Mesendoderm (in vitro differentiated cells): ENCODE measurements around the gene WDR43.

Experiments
- DNase-seq: peaks from one replicate; pipeline ENCODE4 v3.0.0; 2013
- H2AK5ac ChIP-seq: 2 replicates; pipeline ENCODE4 v1.6.1; 2013; ENCODE audit warnings: low read length, inconsistent platforms
- H2BK120ac ChIP-seq: 2 replicates; pipeline ENCODE4 v1.6.1; 2013; ENCODE audit warnings: low read depth, mild to moderate bottlenecking, low read length, moderate library complexity, mixed read lengths
- H2BK15ac ChIP-seq: replicated peaks from 2 replicates; pipeline ENCODE4 v1.6.1; 2013; ENCODE audit warnings: low read depth, mild to moderate bottlenecking, moderate library complexity
- H2BK5ac ChIP-seq: 2 replicates; pipeline ENCODE4 v1.6.1; 2013; ENCODE audit warnings: low read length, inconsistent platforms
- H3K18ac ChIP-seq: 2 replicates; pipeline ENCODE4 v1.6.1; 2013; ENCODE audit warnings: mild to moderate bottlenecking, low read length, mixed read lengths
- H3K23ac ChIP-seq: one replicate; pipeline ENCODE4 v1.6.1; 2013; ENCODE audit warnings: low read length
- H3K27ac ChIP-seq: 2 replicates; pipeline ENCODE4 v1.5.1; 2013; ENCODE audit warnings: low read depth, mild to moderate bottlenecking, inconsistent platforms, low read length, moderate library complexity
- H3K27me3 ChIP-seq: 2 replicates; pipeline ENCODE4 v1.6.1; 2013; ENCODE audit warnings: low read length, control low read depth, mild to moderate bottlenecking, inconsistent platforms; ENCODE audit not compliant: insufficient read depth, poor library complexity
- H3K36me3 ChIP-seq: 2 replicates; pipeline ENCODE4 v1.6.1; 2013; ENCODE audit warnings: low read length, inconsistent platforms; ENCODE audit not compliant: control insufficient read depth, insufficient read depth
- H3K4ac ChIP-seq: one replicate; pipeline ENCODE4 v1.6.1; 2013; ENCODE audit warnings: low read depth, mild to moderate bottlenecking, low read length, moderate library complexity
- H3K4me1 ChIP-seq: 2 replicates; pipeline ENCODE4 v1.6.1; 2013; ENCODE audit warnings: low read depth, low read length, inconsistent platforms; ENCODE audit not compliant: control insufficient read depth
- H3K4me2 ChIP-seq: 2 replicates; pipeline ENCODE4 v1.6.1; 2013; ENCODE audit warnings: low read length
- H3K4me3 ChIP-seq: 2 replicates; pipeline ENCODE4 v1.5.1; 2013; ENCODE audit warnings: mild to moderate bottlenecking, low read length
- H3K56ac ChIP-seq: one replicate; pipeline ENCODE4 v1.6.1; 2013; ENCODE audit warnings: low read length
- H3K79me1 ChIP-seq: 2 replicates; pipeline ENCODE4 v1.6.1; 2013; ENCODE audit warnings: low read length, inconsistent platforms
- H3K79me2 ChIP-seq: 2 replicates; pipeline ENCODE4 v1.6.1; 2013; ENCODE audit warnings: mild to moderate bottlenecking, low read length; ENCODE audit not compliant: control insufficient read depth, insufficient read depth
- H3K9ac ChIP-seq: 2 replicates; pipeline ENCODE4 v1.6.1; 2013; ENCODE audit warnings: low read length, inconsistent platforms
- H4K5ac ChIP-seq: one replicate; pipeline ENCODE4 v1.6.1; 2013; ENCODE audit warnings: low read length
- H4K8ac ChIP-seq: one replicate; pipeline ENCODE4 v1.6.1; 2013; ENCODE audit warnings: low read depth, mild to moderate bottlenecking, control low read depth, low read length, moderate library complexity
- WGBS: extraction: QIAGEN DNeasy Blood & Tissue Kit; methylation state at CpG from one replicate; pipeline ENCODE4 v1.1.7; 2013; ENCODE audit warnings: low lambda C conversion rate, missing lambda C conversion rate; ENCODE audit not compliant: insufficient coverage; ENCODE audit errors: extremely low coverage; 5-methylcytosine and 5-hydroxymethylcytosine counted together

WDR43 gene

DNA sequence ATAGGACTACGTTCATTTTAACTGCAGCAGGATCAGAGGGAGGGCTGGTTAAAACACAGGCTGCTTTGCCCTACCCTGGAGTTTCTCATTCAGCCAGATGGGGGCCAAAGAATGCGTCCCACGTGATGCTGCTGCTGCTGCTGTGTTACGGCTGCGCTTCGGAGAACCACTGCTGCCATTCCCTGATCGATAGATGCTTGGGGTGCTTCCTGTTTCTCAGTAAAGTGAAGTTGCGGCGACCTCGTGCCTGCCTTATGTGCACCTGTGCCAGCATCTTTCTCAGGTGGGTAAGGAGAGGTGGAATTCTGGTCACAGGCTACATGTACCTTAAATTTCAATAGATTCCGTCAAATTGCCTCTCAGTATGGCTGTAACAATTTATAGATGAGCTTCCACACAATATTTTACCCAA lies 62.0 kb downstream of the WDR43 start:
- Histone ChIP-seq H3K9ac (no peak overlapping the region), H3K4ac (no peak overlapping the region), H2AK5ac (no peak overlapping the region), H3K4me3 (no peak overlapping the region), H4K8ac (no peak overlapping the region), H3K79me2 (no peaks in the 10 kb centered on the region), H3K56ac (no peak overlapping the region), H3K23ac (no peak overlapping the region), H3K4me2 (peak overlapping the region; percentile 52), H2BK120ac (no peak overlapping the region), H4K5ac (no peak overlapping the region), H3K36me3 (no peaks in the 10 kb centered on the region), H3K27ac (no peak overlapping the region), H3K18ac (no peak overlapping the region), H3K79me1 (no peaks in the 10 kb centered on the region), H3K4me1 (no peaks in the 10 kb centered on the region), H2BK5ac (no peak overlapping the region), H3K27me3 (no peaks in the 10 kb centered on the region), H2BK15ac (no peak overlapping the region)
- no CpG with 5 or more reads among the region's 11 CpGs for WGBS
- peak; percentile 88 for DNase-seq

DNA sequence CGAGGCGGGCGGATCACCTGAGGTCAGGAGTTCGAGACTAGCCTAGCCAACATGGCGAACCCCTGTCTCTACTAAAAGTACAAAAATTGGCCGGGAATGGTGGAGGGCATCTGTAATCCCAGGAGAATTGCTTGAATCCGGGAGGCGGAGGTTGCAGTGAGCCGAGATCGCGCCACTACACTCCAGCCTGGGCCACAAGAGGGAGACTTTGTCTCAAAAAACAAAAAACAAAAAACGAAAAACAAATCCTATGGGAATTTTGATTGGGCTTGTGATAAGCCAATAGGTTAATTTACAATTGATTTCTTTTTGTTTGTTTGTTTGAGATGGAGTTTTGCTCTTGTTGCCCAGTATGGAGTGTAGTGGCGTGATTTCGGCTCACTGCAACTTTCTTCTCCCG lies 62.4 kb downstream of the WDR43 start:
- Histone ChIP-seq H3K9ac (no peak overlapping the region), H4K5ac (no peak overlapping the region), H4K8ac (no peak overlapping the region), H2BK15ac (no peak overlapping the region), H2BK5ac (no peak overlapping the region), H3K27ac (no peak overlapping the region), H3K56ac (no peak overlapping the region), H2AK5ac (no peak overlapping the region), H3K36me3 (no peaks in the 10 kb centered on the region), H2BK120ac (no peak overlapping the region), H3K27me3 (no peaks in the 10 kb centered on the region), H3K4me1 (no peaks in the 10 kb centered on the region), H3K79me1 (no peaks in the 10 kb centered on the region), H3K4me3 (no peak overlapping the region), H3K23ac (no peak overlapping the region), H3K4ac (no peak overlapping the region), H3K18ac (no peak overlapping the region), H3K4me2 (no peak overlapping the region), H3K79me2 (no peaks in the 10 kb centered on the region)
- DNase-seq: peak; percentile 57
- whole genome bisulfite sequencing: no CpG with 5 or more reads among the region's 15 CpGs

DNA sequence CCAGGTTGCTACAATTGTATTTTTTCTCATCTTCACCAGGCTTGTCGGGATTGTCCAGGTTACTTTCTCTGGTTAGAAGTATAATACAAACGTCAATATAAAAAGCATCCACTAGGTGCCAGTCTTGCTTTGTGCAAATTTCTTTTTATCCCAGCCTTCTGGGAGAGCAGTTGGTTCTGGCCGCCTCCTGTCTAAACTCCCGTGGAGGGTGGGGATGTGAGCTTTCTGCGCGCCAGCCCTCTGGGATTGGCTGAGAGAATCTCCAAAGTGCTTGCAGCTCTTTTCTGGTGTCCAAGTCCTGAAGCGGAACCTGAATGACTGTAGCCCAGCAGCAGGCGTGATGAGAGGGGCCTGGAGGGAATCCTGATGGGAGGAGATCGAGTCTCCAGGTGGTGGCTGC lies 64.2 kb downstream of the WDR43 start:
- no peak overlapping the region for H3K27ac ChIP-seq
- H3K4ac ChIP-seq: no peak overlapping the region
- no peaks in the 10 kb centered on the region for H3K79me1 ChIP-seq
- peak; percentile 85 for DNase-seq
- H3K27me3 ChIP-seq: no peaks in the 10 kb centered on the region
- H3K18ac ChIP-seq: no peak overlapping the region
- no peaks in the 10 kb centered on the region for H3K36me3 ChIP-seq
- H3K56ac ChIP-seq: peak overlapping the region; percentile 46
- no CpG with 5 or more reads among the region's 9 CpGs for WGBS
- H3K23ac ChIP-seq: no peak overlapping the region
- H3K79me2 ChIP-seq: no peaks in the 10 kb centered on the region
- H3K4me3 ChIP-seq: no peak overlapping the region
- no peak overlapping the region for H3K9ac ChIP-seq
- no peak overlapping the region for H4K8ac ChIP-seq
- H2AK5ac ChIP-seq: no peak overlapping the region
- H2BK120ac ChIP-seq: no peak overlapping the region
- no peak overlapping the region for H2BK15ac ChIP-seq
- H4K5ac ChIP-seq: no peak overlapping the region
- H3K4me2 ChIP-seq: no peak overlapping the region
- no peaks in the 10 kb centered on the region for H3K4me1 ChIP-seq
- H2BK5ac ChIP-seq: no peak overlapping the region

DNA sequence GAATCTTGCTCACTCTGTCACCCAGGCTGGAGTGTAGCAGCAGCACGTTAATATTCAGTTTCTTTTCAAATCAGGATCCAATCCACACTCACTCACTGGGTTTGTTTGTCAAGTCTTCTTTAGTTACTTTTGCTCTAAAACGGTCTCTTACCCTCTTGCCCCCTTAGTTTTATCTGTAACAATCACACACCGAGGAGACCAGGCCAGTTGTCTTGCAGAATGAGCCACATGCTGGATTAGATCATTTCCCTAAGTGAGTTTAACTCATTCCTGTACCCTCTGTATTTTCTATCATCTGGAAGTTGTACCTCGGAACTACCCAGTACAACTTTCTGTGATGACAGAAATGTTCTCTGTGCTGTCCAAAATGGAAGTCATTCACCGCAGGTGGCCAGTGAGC lies 65.9 kb downstream of the WDR43 start:
- Histone ChIP-seq H4K8ac (no peak overlapping the region), H3K27me3 (no peaks in the 10 kb centered on the region), H3K9ac (no peak overlapping the region), H4K5ac (no peak overlapping the region), H3K36me3 (no peaks in the 10 kb centered on the region), H2BK120ac (no peak overlapping the region), H3K23ac (no peak overlapping the region), H3K4me1 (no peaks in the 10 kb centered on the region), H3K4me3 (no peak overlapping the region), H3K4me2 (no peak overlapping the region), H3K4ac (no peak overlapping the region), H3K18ac (no peak overlapping the region), H3K79me2 (no peaks in the 10 kb centered on the region), H3K79me1 (no peaks in the 10 kb centered on the region), H3K27ac (no peak overlapping the region), H3K56ac (no peak overlapping the region), H2BK5ac (no peak overlapping the region), H2AK5ac (no peak overlapping the region), H2BK15ac (no peak overlapping the region)
- no peak for DNase-seq
- no CpG with 5 or more reads among the region's 5 CpGs for WGBS

DNA sequence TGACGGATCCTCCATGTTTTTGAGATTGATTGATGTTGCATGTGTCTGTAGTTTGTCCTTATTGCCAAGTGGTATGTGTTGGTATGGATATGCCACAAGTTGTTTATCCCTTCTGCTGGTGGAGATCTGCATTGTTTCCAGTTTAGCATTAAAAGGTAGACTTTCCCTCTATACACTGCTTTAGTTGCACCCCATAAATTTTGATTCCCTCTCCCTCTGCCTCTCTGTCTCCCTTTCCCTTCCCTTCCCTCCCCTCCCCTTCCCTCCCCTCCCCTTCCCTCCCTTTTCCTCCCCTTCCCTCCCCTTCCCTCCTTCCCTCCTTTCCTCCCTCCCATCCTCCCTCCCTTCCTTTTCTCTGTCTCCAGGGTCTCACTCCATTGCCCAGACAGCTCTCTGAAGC lies 68.0 kb downstream of the WDR43 start:
- no peak overlapping the region for H3K56ac ChIP-seq
- WGBS: no CpG with 5 or more reads among the region's 1 CpG

DNA sequence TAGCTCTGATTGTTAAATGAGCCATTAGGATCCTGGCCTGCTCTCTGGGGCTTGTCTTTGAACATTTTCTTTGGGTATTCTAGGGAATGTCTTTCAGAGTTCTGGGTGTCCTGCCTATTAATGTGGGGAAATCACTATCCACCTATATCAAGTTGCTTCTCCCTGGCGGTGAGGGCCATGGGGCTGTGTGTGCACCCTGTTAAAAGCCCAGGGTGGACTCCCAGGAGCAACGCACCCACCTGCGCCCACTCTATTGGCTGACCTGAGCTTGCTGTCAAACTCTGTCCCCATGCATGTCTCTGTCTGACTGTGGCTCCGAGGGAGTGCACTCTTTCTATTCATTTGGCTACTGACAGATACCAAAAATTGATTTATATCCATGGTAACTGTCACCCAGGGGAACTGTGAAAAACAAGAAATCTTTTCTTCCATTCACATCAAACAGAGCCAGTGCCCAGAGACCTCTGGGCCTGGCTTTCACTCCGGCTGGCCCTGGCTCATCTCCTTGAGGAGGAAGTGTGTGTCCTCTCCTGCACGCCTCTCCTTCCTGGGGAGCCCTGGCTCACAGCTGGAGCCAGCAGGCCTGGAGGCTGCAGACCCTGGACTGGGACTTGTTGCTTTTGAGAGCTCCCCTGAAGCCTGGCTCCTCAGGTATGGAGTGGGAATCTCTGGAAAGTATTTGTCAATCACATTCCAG lies 76.1 kb downstream of the WDR43 start:
- no peaks in the 10 kb centered on the region for H3K79me2 ChIP-seq
- H3K4me2 ChIP-seq: no peak overlapping the region
- no peak overlapping the region for H3K27ac ChIP-seq
- no peak overlapping the region for H4K8ac ChIP-seq
- H3K9ac ChIP-seq: no peak overlapping the region
- H3K79me1 ChIP-seq: no peaks in the 10 kb centered on the region
- H3K4me1 ChIP-seq: no peaks in the 10 kb centered on the region
- H3K23ac ChIP-seq: no peak overlapping the region
- H3K27me3 ChIP-seq: no peaks in the 10 kb centered on the region
- no peak overlapping the region for H4K5ac ChIP-seq
- H3K4ac ChIP-seq: no peak overlapping the region
- no CpG with 5 or more reads among the region's 6 CpGs for WGBS
- no peak overlapping the region for H3K56ac ChIP-seq
- no peaks in the 10 kb centered on the region for H3K36me3 ChIP-seq
- no peak overlapping the region for H2AK5ac ChIP-seq
- H2BK120ac ChIP-seq: no peak overlapping the region
- H2BK15ac ChIP-seq: no peak overlapping the region
- no peak overlapping the region for H2BK5ac ChIP-seq
- no peak overlapping the region for H3K4me3 ChIP-seq
- DNase-seq: peak; percentile 45
- no peak overlapping the region for H3K18ac ChIP-seq

More for the DNA sequence above, 68.0 kb downstream of the WDR43 start:
- Histone ChIP-seq H4K8ac (no peak overlapping the region), H3K4me2 (no peak overlapping the region), H3K79me1 (no peaks in the 10 kb centered on the region), H3K27me3 (no peaks in the 10 kb centered on the region), H3K18ac (no peak overlapping the region), H3K23ac (no peak overlapping the region), H3K36me3 (no peaks in the 10 kb centered on the region), H2BK120ac (no peak overlapping the region), H3K27ac (no peak overlapping the region), H3K4ac (no peak overlapping the region), H2BK15ac (no peak overlapping the region), H3K4me1 (no peaks in the 10 kb centered on the region), H3K9ac (no peak overlapping the region), H3K4me3 (no peak overlapping the region), H4K5ac (no peak overlapping the region), H2AK5ac (no peak overlapping the region), H2BK5ac (no peak overlapping the region), H3K79me2 (no peaks in the 10 kb centered on the region)
- DNase-seq: no peak
